Measurements from ENCODE around the gene DIRAS1. TPM values are rescaled to one million over a fixed set of nuclear protein-coding genes. Genes with fewer than 3 reads are reported as not detected.
"Not testable (repeated sequence)": the region's sequence is repeated elsewhere in the genome, so short reads cannot be mapped to it uniquely, and the experiment has no call there.

The DIRAS1 gene
- total and polyA plus RNA-seq, 2 donors (not counting 3 experiments of a cell fraction or from before 2014, with no cell fraction given) = 0.09 to 0.17 TPM

- dilution Hi-C loops (cut with MboI; ENCODE audit: extremely low pct_ligation_motif_present, low sequenced_read_pairs) = no loop called here
- Histone ChIP-seq H3K9ac (replicated peaks; ENCODE audit: extremely low read depth, insufficient read depth, low read length) (no peak overlapping the region), H3K4me1 (ENCODE audit: control insufficient read depth, extremely low read depth, insufficient read depth, low read length) (no peaks in the 10 kb centered on the region), H3K27ac (ENCODE audit: insufficient read depth, low read depth, low read length) (no peak overlapping the region), H3K9me3 (replicated peaks; ENCODE audit: control insufficient read depth, insufficient read depth, low read length) (no peaks in the 10 kb centered on the region), H3K79me2 (ENCODE audit: control insufficient read depth, insufficient read depth, low read length) (no peaks in the 10 kb centered on the region), H4K20me1 (replicated peaks; ENCODE audit: control insufficient read depth, extremely low read depth, insufficient read depth, low read length) (no peaks in the 10 kb centered on the region), H3K4me2 (ENCODE audit: insufficient read depth, low read length) (no peak overlapping the region), H3K36me3 (ENCODE audit: control insufficient read depth in 2 of 2, extremely low read depth in 1 of 2, insufficient read depth in 2 of 2, low read length in 2 of 2) (no peaks in the 10 kb centered on the region), H2AFZ (ENCODE audit: low read depth, low read length) (no peak overlapping the region), H3K4me3 (replicated peaks in 1 of 3; ENCODE audit: insufficient read depth in 1 of 3, low read depth in 1 of 3, low read length in 3 of 3) (no peak overlapping the region), H3K9me1 (replicated peaks; ENCODE audit: control insufficient read depth, extremely low read depth, insufficient read depth, low read length) (no peaks in the 10 kb centered on the region), H3K27me3 (ENCODE audit: control insufficient read depth in 2 of 2, insufficient read depth in 2 of 2, low read length in 2 of 2) (no peaks in the 10 kb centered on the region)
- BruUV-seq (replicated peaks) = no TSS peak
- intact Hi-C loops (cut with micrococcal nuclease) = no loop called here
- DNase-seq (ENCODE audit: low read depth, low spot score) (no peak), FAIRE-seq (no peak)
- ChIA-PET POLR2A (no interaction called here), CTCF (interaction anchor here (0.6 kb wide), 1 partner anchor 20 kb away, joined by 4 read pairs; no protein-coding TSS in a partner anchor)
- TF ChIP-seq POLR2AphosphoS5 (IDR thresholded peaks at IDR 0.05; ENCODE audit: insufficient read depth, low read depth, low read length) = no peak
- TF ChIP-seq POLR2A (IDR thresholded peaks at IDR 0.05; ENCODE audit: low read depth, low read length) = no peak
- no peak for TF ChIP-seq FOS (IDR thresholded peaks at IDR 0.05; ENCODE audit: borderline replicate concordance, insufficient read depth, low read length)
- no peak for TF ChIP-seq CTCF (IDR thresholded peaks at IDR 0.05; ENCODE audit: extremely low read depth in 1 of 2, insufficient read depth in 1 of 2, low read depth in 1 of 2, low read length in 2 of 2)
Measured at GRCh38 chr19:2668175-2668763, 52.9 kb downstream of the DIRAS1 start.

- H3K4me1 ChIP-seq (ENCODE audit: control insufficient read depth, extremely low read depth, insufficient read depth, low read length); H3K9ac ChIP-seq (replicated peaks; ENCODE audit: extremely low read depth, insufficient read depth, low read length); H3K9me3 ChIP-seq (replicated peaks; ENCODE audit: control insufficient read depth, insufficient read depth, low read length); H3K36me3 ChIP-seq (ENCODE audit: control insufficient read depth in 2 of 2, extremely low read depth in 1 of 2, insufficient read depth in 2 of 2, low read length in 2 of 2); H3K27ac ChIP-seq (ENCODE audit: insufficient read depth, low read depth, low read length); H4K20me1 ChIP-seq (replicated peaks; ENCODE audit: control insufficient read depth, extremely low read depth, insufficient read depth, low read length); POLR2A ChIA-PET; FAIRE-seq; H3K4me2 ChIP-seq (ENCODE audit: insufficient read depth, low read length); H3K9me1 ChIP-seq (replicated peaks; ENCODE audit: control insufficient read depth, extremely low read depth, insufficient read depth, low read length); CTCF ChIA-PET; H3K4me3 ChIP-seq (replicated peaks in 1 of 3; ENCODE audit: insufficient read depth in 1 of 3, low read depth in 1 of 3, low read length in 3 of 3); DNase-seq (ENCODE audit: low read depth, low spot score); BruUV-seq (replicated peaks); H3K27me3 ChIP-seq (ENCODE audit: control insufficient read depth in 2 of 2, insufficient read depth in 2 of 2, low read length in 2 of 2); H3K79me2 ChIP-seq (ENCODE audit: control insufficient read depth, insufficient read depth, low read length); dilution Hi-C loops (cut with MboI; ENCODE audit: extremely low pct_ligation_motif_present, low sequenced_read_pairs); intact Hi-C loops (cut with micrococcal nuclease); H2AFZ ChIP-seq (ENCODE audit: low read depth, low read length): not testable (repeated sequence)
Measured at GRCh38 chr19:2667349-2667748, 53.8 kb downstream of the DIRAS1 start.
